ENCODE results near the gene SDK1. TPM values are rescaled to one million over a fixed set of nuclear protein-coding genes. Genes with fewer than 3 reads are reported as not detected.

The SDK1 gene
- total RNA-seq, 1 donor from 2014 or later = 0.26 TPM

- Histone ChIP-seq H3K36me3 (ENCODE audit: control insufficient read depth, insufficient read depth, low read length) (no peaks in the 10 kb centered on the region), H3K27me3 (ENCODE audit: control insufficient read depth, insufficient read depth, low read length) (no peaks in the 10 kb centered on the region), H3K4me3 (ENCODE audit: low read depth, low read length) (no peak overlapping the region)
- FAIRE-seq (no peak), DNase-seq (ENCODE audit: low read depth) (no peak)
- TF ChIP-seq CTCF (IDR thresholded peaks at IDR 0.05; ENCODE audit: insufficient read depth, low read length, severe bottlenecking) = no peak
Measured at GRCh38 chr7:3882782-3883181, 581.7 kb downstream of the SDK1 start.

GRCh38 chr7:3884543-3884942, 583.5 kb downstream of the SDK1 start:
- no peaks in the 10 kb centered on the region for H3K27me3 ChIP-seq (ENCODE audit: control insufficient read depth, insufficient read depth, low read length)
- DNase-seq (ENCODE audit: low read depth) (no peak), FAIRE-seq (no peak)
- H3K4me3 ChIP-seq (ENCODE audit: low read depth, low read length) = no peak overlapping the region
- H3K36me3 ChIP-seq (ENCODE audit: control insufficient read depth, insufficient read depth, low read length) = no peaks in the 10 kb centered on the region
- no peak for TF ChIP-seq CTCF (IDR thresholded peaks at IDR 0.05; ENCODE audit: insufficient read depth, low read length, severe bottlenecking)

- Histone ChIP-seq H3K4me3 (ENCODE audit: low read depth, low read length) (no peak overlapping the region), H3K27me3 (ENCODE audit: control insufficient read depth, insufficient read depth, low read length) (no peaks in the 10 kb centered on the region), H3K36me3 (ENCODE audit: control insufficient read depth, insufficient read depth, low read length) (no peaks in the 10 kb centered on the region)
- no peak for FAIRE-seq
- no peak for TF ChIP-seq CTCF (IDR thresholded peaks at IDR 0.05; ENCODE audit: insufficient read depth, low read length, severe bottlenecking)
- DNase-seq (ENCODE audit: low read depth) = peak; percentile 18
Measured at GRCh38 chr7:3887096-3887690, 586.1 kb downstream of the SDK1 start.

GRCh38 chr7:3888096-3888495, 587.0 kb downstream of the SDK1 start:
- no peak for TF ChIP-seq CTCF (IDR thresholded peaks at IDR 0.05; ENCODE audit: insufficient read depth, low read length, severe bottlenecking)
- Histone ChIP-seq H3K27me3 (ENCODE audit: control insufficient read depth, insufficient read depth, low read length) (no peaks in the 10 kb centered on the region), H3K36me3 (ENCODE audit: control insufficient read depth, insufficient read depth, low read length) (no peaks in the 10 kb centered on the region), H3K4me3 (ENCODE audit: low read depth, low read length) (no peak overlapping the region)
- FAIRE-seq (peak; percentile 36), DNase-seq (ENCODE audit: low read depth) (peak; percentile 3)

- FAIRE-seq (no peak), DNase-seq (ENCODE audit: low read depth) (no peak)
- no peak overlapping the region for H3K4me3 ChIP-seq (ENCODE audit: low read depth, low read length)
- no peaks in the 10 kb centered on the region for H3K36me3 ChIP-seq (ENCODE audit: control insufficient read depth, insufficient read depth, low read length)
- no peak for TF ChIP-seq CTCF (IDR thresholded peaks at IDR 0.05; ENCODE audit: insufficient read depth, low read length, severe bottlenecking)
- peaks cover 3% of the 10 kb centered on the region for H3K27me3 ChIP-seq (ENCODE audit: control insufficient read depth, insufficient read depth, low read length)
Measured at GRCh38 chr7:3892157-3892556, 591.1 kb downstream of the SDK1 start.

- FAIRE-seq (no peak), DNase-seq (ENCODE audit: low read depth) (no peak)
- no peak overlapping the region for H3K4me3 ChIP-seq (ENCODE audit: low read depth, low read length)
- H3K36me3 ChIP-seq (ENCODE audit: control insufficient read depth, insufficient read depth, low read length) = no peaks in the 10 kb centered on the region
- no peak for TF ChIP-seq CTCF (IDR thresholded peaks at IDR 0.05; ENCODE audit: insufficient read depth, low read length, severe bottlenecking)
- H3K27me3 ChIP-seq (ENCODE audit: control insufficient read depth, insufficient read depth, low read length) = peaks cover 3% of the 10 kb centered on the region
Measured at GRCh38 chr7:3892686-3893085, 591.6 kb downstream of the SDK1 start.
